Ovary (tissue), 9 donors: ENCODE results near the gene CCDC57. TPM values are rescaled to one million over a fixed set of nuclear protein-coding genes. Genes with fewer than 3 reads are reported as not detected.

Experiments
- DNase-seq, 5 donors: peaks; one replicate each; pipeline ENCODE4 v3.0.0-alpha.2; 2019 to 2020
- H3K27ac ChIP-seq, 2 donors: fragments of 200-600 bp; one replicate each; pipeline versions ENCODE4 v1.5.1 to v1.8.0; 2019 to 2022
- H3K27me3 ChIP-seq: fragments of 200-600 bp; one replicate; pipeline ENCODE4 v1.8.0; 2022
- H3K36me3 ChIP-seq: fragments of 200-600 bp; sonication (generic); one replicate; pipeline ENCODE4 v1.5.1; 2019
- H3K4me1 ChIP-seq: one replicate; pipeline ENCODE4 v1.8.1; 2013; ENCODE audit warnings: mild to moderate bottlenecking, moderate library complexity; ENCODE audit not compliant: insufficient read depth
- H3K4me3 ChIP-seq: fragments of 200-600 bp; sonication (generic); one replicate; pipeline ENCODE4 v1.5.1; 2017
- H3K9me3 ChIP-seq, 2 donors: fragments of 200-600 bp in 1 of 2; sonication (generic) in 1 of 2; one replicate each; pipeline versions ENCODE4 v1.5.1 to v1.8.1; 2013 to 2019; ENCODE audit warnings: mild to moderate bottlenecking in 1 of 2, moderate library complexity in 1 of 2
- CTCF ChIP-seq, 3 donors: fragments of 450-650 bp in 2 of 3; fragments of 200-600 bp in 1 of 3; IDR thresholded peaks; one replicate each; pipeline versions ENCODE4 v1.5.1 to v1.8.0; 2016 to 2022; ENCODE audit warnings: antibody characterized with exemption in 3 of 3, mild to moderate bottlenecking in 1 of 3
- EP300 ChIP-seq: sonication (generic); formaldehyde crosslinking; IDR thresholded peaks from one replicate; pipeline ENCODE4 v1.6.1; 2017; ENCODE audit warnings: antibody characterized with exemption
- POLR2A ChIP-seq: fragments of 450-650 bp; IDR thresholded peaks from one replicate; pipeline ENCODE4 v1.6.1; 2017; ENCODE audit warnings: antibody characterized with exemption, mild to moderate bottlenecking, moderate library complexity
- WGBS, 3 donors: extraction: QIAGEN DNeasy Blood & Tissue Kit in 1 of 3; methylation state at CpG; one replicate each; pipeline versions ENCODE4 v1.1.5 to v1.1.7; 2013 to 2017; 5-methylcytosine and 5-hydroxymethylcytosine counted together
- intact Hi-C, 4 donors: fragments of 100-400 bp; cut with DNase I; formaldehyde crosslinking; loops; one replicate each; pipeline versions ENCODE4 v1.11.0 to v1.15.1; 2022 to 2023
- polyA plus RNA-seq, 2 donors: library from polyadenylated mRNA; stranded (reverse); fragments of 200-250 nt in 1 of 2; fragments of 350-450 nt in 1 of 2; fragmentation: Illumina TruSeq in 1 of 2; extraction: RNeasy Lipid Tissue Mini Kit (QIAGEN cat#74804) in 1 of 2; gene quantifications; one replicate each; pipeline ENCODE4 v1.2.3, GENCODE V29; 2013 to 2014
- total RNA-seq, 7 donors: library from RNA; depleted of rRNA in 2 of 7; stranded (reverse); fragments of >200 nt in 2 of 7; fragmentation: NEBNext Ultra II Directional in 3 of 7; extraction: Animal tissue kit (Norgen Biotek cat#: 25700) in 3 of 7; gene quantifications; one replicate each; pipeline versions ENCODE4 v1.1.0 to v1.2.4, GENCODE V29; 2016 to 2023
- donor health status: DM: no; HTN: no; CAD: no; lungs with moderate emphysema.
- donor health status: DM: no; HTN: no; CAD: no.
- donor health status: Bipolar disorder and iron deficiency.
- donor health status: DM: yes; HTN: yes; CAD: no.
- donor health status: DM: no; HTN: no; CAD: no.
- donor health status: DM: yes; HTN: yes; CAD: no.

The CCDC57 gene
- total and polyA plus RNA-seq, 9 donors = 7.7 to 65.0 (median 40.3) TPM

- TF ChIP-seq EP300 = no peak
- TF ChIP-seq POLR2A = no peak
- TF ChIP-seq CTCF (IDR thresholded peaks at IDR 0.05) = no peak
- 84 to 89% (median 88%) methylated on average over 22 to 25 of the region's 25 CpGs for WGBS, 3 donors
- H3K27me3 ChIP-seq = no peaks in the 10 kb centered on the region
- intact Hi-C loops = no loop called here
- no peaks in the 10 kb centered on the region for H3K36me3 ChIP-seq
- no peak overlapping the region for H3K27ac ChIP-seq
- peak in 1 of 5 donors; percentile 21 for DNase-seq
- H3K9me3 ChIP-seq = no peaks in the 10 kb centered on the region
- no peaks in the 10 kb centered on the region for H3K4me1 ChIP-seq
- no peak overlapping the region for H3K4me3 ChIP-seq
Observed at GRCh38 chr17:82085931-82086764, 126.5 kb downstream of the CCDC57 start.

- H3K27me3 ChIP-seq = no peaks in the 10 kb centered on the region
- TF ChIP-seq EP300 (no peak), POLR2A (no peak), CTCF (IDR thresholded peaks at IDR 0.05) (no peak)
- no peak for DNase-seq
- no peaks in the 10 kb centered on the region for H3K36me3 ChIP-seq
- H3K4me1 ChIP-seq = no peaks in the 10 kb centered on the region
- intact Hi-C loops = no loop called here
- WGBS, 3 donors = 81 to 87% (median 84%) methylated on average over 49 of the region's 49 CpGs
- H3K4me3 ChIP-seq = no peak overlapping the region
- H3K27ac ChIP-seq = no peak overlapping the region
- H3K9me3 ChIP-seq = no peaks in the 10 kb centered on the region
Observed at GRCh38 chr17:82085031-82085861, 127.4 kb downstream of the CCDC57 start.

- no peaks in the 10 kb centered on the region for H3K9me3 ChIP-seq
- WGBS, 3 donors = 87 to 91% (median 88%) methylated on average over 29 to 31 of the region's 31 CpGs
- TF ChIP-seq POLR2A = no peak
- no peak for TF ChIP-seq EP300
- TF ChIP-seq CTCF (IDR thresholded peaks at IDR 0.05) = no peak
- no peak overlapping the region for H3K27ac ChIP-seq
- no peaks in the 10 kb centered on the region for H3K36me3 ChIP-seq
- no peaks in the 10 kb centered on the region for H3K4me1 ChIP-seq
- H3K4me3 ChIP-seq = no peak overlapping the region
- no peaks in the 10 kb centered on the region for H3K27me3 ChIP-seq
- intact Hi-C loops = no loop called here
- no peak for DNase-seq
Observed at GRCh38 chr17:82084373-82085030, 128.1 kb downstream of the CCDC57 start.

GRCh38 chr17:82083533-82084359 lies 128.9 kb downstream of the CCDC57 start:
- no peaks in the 10 kb centered on the region for H3K4me1 ChIP-seq
- no peak overlapping the region for H3K27ac ChIP-seq
- H3K27me3 ChIP-seq = no peaks in the 10 kb centered on the region
- intact Hi-C loops = no loop called here
- TF ChIP-seq CTCF (IDR thresholded peaks at IDR 0.05) (no peak), EP300 (no peak), POLR2A (no peak)
- no peak for DNase-seq
- H3K36me3 ChIP-seq = no peaks in the 10 kb centered on the region
- WGBS, 3 donors = 86 to 93% (median 87%) methylated on average over 54 to 55 of the region's 55 CpGs
- no peaks in the 10 kb centered on the region for H3K9me3 ChIP-seq
- H3K4me3 ChIP-seq = no peak overlapping the region
